ENCODE results near the gene ZNF850. TPM values are rescaled to one million over a fixed set of nuclear protein-coding genes. Genes with fewer than 3 reads are reported as not detected.

Gene ZNF850
- total RNA-seq, 6 experiments from 2014 or later = 1.7 to 2.5 (median 1.9) TPM

DNA sequence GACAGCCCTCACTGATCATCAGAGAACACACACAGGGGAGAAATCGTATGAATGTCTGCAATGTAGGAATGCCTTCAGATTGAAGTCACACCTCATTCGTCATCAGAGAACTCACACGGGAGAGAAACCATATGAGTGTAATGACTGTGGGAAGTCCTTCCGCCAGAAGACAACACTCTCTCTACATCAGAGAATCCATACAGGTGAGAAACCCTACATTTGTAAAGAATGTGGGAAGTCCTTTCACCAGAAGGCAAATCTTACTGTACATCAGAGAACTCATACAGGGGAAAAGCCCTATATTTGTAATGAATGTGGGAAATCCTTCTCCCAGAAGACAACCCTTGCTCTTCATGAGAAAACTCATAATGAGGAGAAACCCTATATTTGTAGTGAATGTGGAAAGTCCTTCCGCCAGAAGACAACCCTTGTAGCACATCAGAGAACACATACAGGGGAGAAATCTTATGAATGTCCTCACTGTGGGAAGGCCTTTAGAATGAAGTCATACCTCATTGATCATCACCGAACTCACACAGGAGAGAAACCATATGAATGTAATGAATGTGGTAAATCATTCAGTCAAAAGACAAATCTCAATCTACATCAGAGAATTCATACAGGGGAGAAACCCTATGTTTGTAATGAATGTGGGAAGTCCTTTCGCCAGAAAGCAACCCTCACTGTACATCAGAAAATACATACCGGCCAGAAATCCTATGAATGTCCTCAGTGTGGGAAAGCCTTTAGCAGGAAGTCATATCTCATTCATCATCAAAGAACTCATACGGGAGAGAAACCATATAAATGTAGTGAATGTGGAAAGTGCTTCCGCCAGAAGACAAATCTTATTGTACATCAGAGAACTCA, 52.7 kb downstream of the ZNF850 start:
- H3K27ac Mint-ChIP-seq = no peak overlapping the region
- peaks cover 89% of the 10 kb centered on the region for H3K9me3 Mint-ChIP-seq
- H3K36me3 Mint-ChIP-seq (ENCODE audit: low read depth) = peaks cover 76% of the 10 kb centered on the region
- H3K27me3 Mint-ChIP-seq (ENCODE audit: insufficient read depth) = peaks cover 5% of the 10 kb centered on the region
- no peaks in the 10 kb centered on the region for H3K4me1 Mint-ChIP-seq (ENCODE audit: low read depth)
- TF ChIP-seq, protein P1, sequence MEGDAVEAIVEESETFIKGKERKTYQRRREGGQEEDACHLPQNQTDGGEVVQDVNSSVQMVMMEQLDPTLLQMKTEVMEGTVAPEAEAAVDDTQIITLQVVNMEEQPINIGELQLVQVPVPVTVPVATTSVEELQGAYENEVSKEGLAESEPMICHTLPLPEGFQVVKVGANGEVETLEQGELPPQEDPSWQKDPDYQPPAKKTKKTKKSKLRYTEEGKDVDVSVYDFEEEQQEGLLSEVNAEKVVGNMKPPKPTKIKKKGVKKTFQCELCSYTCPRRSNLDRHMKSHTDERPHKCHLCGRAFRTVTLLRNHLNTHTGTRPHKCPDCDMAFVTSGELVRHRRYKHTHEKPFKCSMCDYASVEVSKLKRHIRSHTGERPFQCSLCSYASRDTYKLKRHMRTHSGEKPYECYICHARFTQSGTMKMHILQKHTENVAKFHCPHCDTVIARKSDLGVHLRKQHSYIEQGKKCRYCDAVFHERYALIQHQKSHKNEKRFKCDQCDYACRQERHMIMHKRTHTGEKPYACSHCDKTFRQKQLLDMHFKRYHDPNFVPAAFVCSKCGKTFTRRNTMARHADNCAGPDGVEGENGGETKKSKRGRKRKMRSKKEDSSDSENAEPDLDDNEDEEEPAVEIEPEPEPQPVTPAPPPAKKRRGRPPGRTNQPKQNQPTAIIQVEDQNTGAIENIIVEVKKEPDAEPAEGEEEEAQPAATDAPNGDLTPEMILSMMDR (IDR thresholded peaks at IDR 0.05) = no peak
- DNase-seq = no peak
- H3K4me3 Mint-ChIP-seq = peak overlapping the region; percentile 13; the same call in 1 of the 2 replicates

DNA sequence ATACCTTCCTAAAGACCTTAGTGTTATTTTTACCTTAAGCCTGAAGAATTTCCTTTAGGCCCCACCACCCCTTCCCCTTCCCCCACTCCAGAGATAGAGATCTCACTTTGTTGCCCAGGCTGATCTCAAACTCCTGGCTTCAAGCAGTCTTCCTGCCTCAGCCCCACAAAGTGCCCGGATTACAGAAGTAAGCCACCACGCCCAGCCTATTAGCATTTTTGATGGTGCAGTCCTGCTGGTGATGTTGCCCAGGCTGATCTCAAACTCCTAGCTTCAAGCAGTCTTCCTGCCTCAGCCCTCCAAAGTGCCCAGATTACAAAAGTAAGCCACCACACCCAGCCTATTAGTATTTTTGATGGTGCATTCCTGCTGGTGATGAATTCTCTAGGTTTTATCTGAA, 63.2 kb downstream of the ZNF850 start:
- Mint-ChIP-seq H3K4me1 (ENCODE audit: low read depth) (no peaks in the 10 kb centered on the region), H3K4me3 (no peak overlapping the region), H3K9me3 (peaks cover 100% of the 10 kb centered on the region), H3K36me3 (ENCODE audit: low read depth) (peaks cover 94% of the 10 kb centered on the region), H3K27ac (no peak overlapping the region), H3K27me3 (ENCODE audit: insufficient read depth) (peaks cover 2% of the 10 kb centered on the region; the same call in 1 of the 2 replicates)
- DNase-seq = no peak
- TF ChIP-seq, protein P1 (IDR thresholded peaks at IDR 0.05) = no peak

GRCh38 chr19:36707134-36707533, 65.5 kb downstream of the ZNF850 start:
- H3K9me3 Mint-ChIP-seq = peaks cover 92% of the 10 kb centered on the region
- no peak overlapping the region for H3K27ac Mint-ChIP-seq
- peaks cover 87% of the 10 kb centered on the region for H3K36me3 Mint-ChIP-seq (ENCODE audit: low read depth)
- H3K4me3 Mint-ChIP-seq = no peak overlapping the region
- no peaks in the 10 kb centered on the region for H3K27me3 Mint-ChIP-seq (ENCODE audit: insufficient read depth)
- DNase-seq = no peak
- TF ChIP-seq, protein P1 (IDR thresholded peaks at IDR 0.05) = no peak
- H3K4me1 Mint-ChIP-seq (ENCODE audit: low read depth) = no peaks in the 10 kb centered on the region

GRCh38 chr19:36688058-36688457, 84.5 kb downstream of the ZNF850 start:
- TF ChIP-seq, protein P1 (IDR thresholded peaks at IDR 0.05) = no peak
- Mint-ChIP-seq H3K27me3 (ENCODE audit: insufficient read depth) (peaks cover 6% of the 10 kb centered on the region), H3K9me3 (peaks cover 32% of the 10 kb centered on the region), H3K4me3 (peak overlapping the region; percentile 98), H3K4me1 (ENCODE audit: low read depth) (peaks cover 25% of the 10 kb centered on the region), H3K27ac (peak overlapping the region; percentile 88), H3K36me3 (ENCODE audit: low read depth) (peaks cover 66% of the 10 kb centered on the region)
- no peak for DNase-seq

DNA sequence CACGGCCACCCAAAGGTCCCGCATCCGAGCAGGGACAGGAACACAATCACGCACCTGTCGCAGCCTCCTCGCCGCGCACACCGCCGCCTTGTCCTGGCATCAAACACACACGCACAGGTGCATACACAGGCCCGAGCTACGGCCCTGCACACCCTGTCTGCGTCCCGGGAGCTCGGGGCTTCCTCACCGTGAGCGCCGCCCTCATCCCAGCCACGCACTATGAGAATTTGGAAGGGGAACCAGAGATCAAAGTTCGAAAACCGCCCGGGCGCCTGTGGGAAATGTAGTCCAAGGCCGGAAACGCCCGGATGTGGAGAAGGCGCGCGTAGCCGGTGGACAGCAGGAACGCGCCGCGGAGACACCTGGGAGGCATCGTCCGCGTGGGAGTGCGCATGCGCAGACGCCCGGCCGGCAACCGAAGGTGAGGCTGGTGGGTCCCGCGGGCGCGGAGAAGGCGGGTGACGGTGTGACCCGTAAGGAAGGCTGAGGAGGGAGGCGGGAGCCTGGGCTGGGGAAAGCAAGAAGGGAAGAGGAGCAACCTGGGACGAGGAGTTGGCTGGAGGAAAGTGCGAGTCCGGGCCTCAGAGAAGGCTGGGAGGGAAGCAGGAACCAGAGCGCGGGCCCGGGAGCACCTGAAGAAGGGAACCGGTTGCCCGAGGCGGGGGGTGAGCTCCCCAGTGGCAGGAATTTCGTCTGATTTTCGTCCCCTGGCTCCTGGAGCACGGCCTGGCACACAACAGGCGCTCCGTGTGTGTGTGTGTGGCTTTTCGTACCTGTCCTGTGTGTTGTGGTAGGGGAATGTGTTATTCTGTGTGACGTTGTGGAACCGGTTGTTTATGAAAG, 85.2 kb downstream of the ZNF850 start, which contains the start of gene ZNF567:
Gene ZNF567, plus strand, starts transcription at position 399 of the 843 bp plus-strand sequence. CDS start 7,256 bp downstream, outside the sequence.
- TF ChIP-seq, protein P1 (IDR thresholded peaks at IDR 0.05) = 0 out of 2 replicates have a peak, but pooled peaks have one; percentile 25
- Mint-ChIP-seq H3K4me1 (ENCODE audit: low read depth) (peaks cover 25% of the 10 kb centered on the region), H3K27ac (peak within 1 kb of the TSS; percentile 88), H3K36me3 (ENCODE audit: low read depth) (peaks cover 60% of the 10 kb centered on the region), H3K27me3 (ENCODE audit: insufficient read depth) (peaks cover 6% of the 10 kb centered on the region), H3K9me3 (peaks cover 32% of the 10 kb centered on the region), H3K4me3 (peak within 1 kb of the TSS; percentile 98)
- DNase-seq = peak; percentile 94

All from HFFc6 (cell line).